GM23248 (cell line): ENCODE data around the gene NRN1L. TPM values are rescaled to one million over a fixed set of nuclear protein-coding genes. Genes with fewer than 3 reads are reported as not detected.

Experiments used
- DNase-seq: peaks from one replicate; pipeline ENCODE4 v3.0.0-alpha.2; 2015
- H2AFZ ChIP-seq: fragments of 200-600 bp; sonication (generic); 2 replicates; pipeline ENCODE4 v1.6.1; 2016; ENCODE audit warnings: antibody characterized with exemption
- H3F3A ChIP-seq: fragments of 200-600 bp; sonication (generic); 2 replicates; pipeline ENCODE4 v1.6.1; 2016; ENCODE audit warnings: mild to moderate bottlenecking, antibody characterized with exemption, mixed run types; ENCODE audit not compliant: insufficient read depth
- H3K27ac ChIP-seq: fragments of 200-600 bp; sonication (generic); 2 replicates; pipeline ENCODE4 v1.5.1; 2016; ENCODE audit warnings: mild to moderate bottlenecking
- H3K27me3 ChIP-seq: fragments of 200-600 bp; sonication (generic); replicated peaks from 2 replicates; pipeline ENCODE4 v1.6.1; 2016; ENCODE audit warnings: mild to moderate bottlenecking; ENCODE audit not compliant: insufficient read depth
- H3K36me3 ChIP-seq: fragments of 200-600 bp; sonication (generic); 2 replicates; pipeline ENCODE4 v1.6.1; 2016; ENCODE audit warnings: low read depth, mild to moderate bottlenecking
- H3K4me1 ChIP-seq: fragments of 200-600 bp; sonication (generic); 2 replicates; pipeline ENCODE4 v1.6.1; 2016; ENCODE audit warnings: mild to moderate bottlenecking; ENCODE audit not compliant: insufficient read depth
- H3K4me2 ChIP-seq: fragments of 200-600 bp; sonication (generic); one replicate; pipeline ENCODE4 v1.6.1; 2016; ENCODE audit warnings: mild to moderate bottlenecking; ENCODE audit not compliant: unreplicated experiment
- H3K4me3 ChIP-seq: fragments of 200-600 bp; sonication (generic); 2 replicates; pipeline ENCODE4 v1.5.1; 2016; ENCODE audit warnings: mild to moderate bottlenecking
- H3K79me2 ChIP-seq: fragments of 200-600 bp; sonication (generic); 2 replicates; pipeline ENCODE4 v1.6.1; 2016; ENCODE audit warnings: mild to moderate bottlenecking; ENCODE audit not compliant: insufficient read depth
- H3K9ac ChIP-seq: fragments of 200-600 bp; sonication (generic); 2 replicates; pipeline ENCODE4 v1.6.1; 2016; ENCODE audit warnings: mild to moderate bottlenecking
- H3K9me2 ChIP-seq: fragments of 200-600 bp; sonication (generic); 2 replicates; pipeline ENCODE4 v1.6.1; 2016; ENCODE audit warnings: mixed run types, mild to moderate bottlenecking, moderate library complexity; ENCODE audit not compliant: insufficient read depth
- H3K9me3 ChIP-seq: fragments of 200-600 bp; sonication (generic); one replicate; pipeline ENCODE4 v1.6.1; 2017; ENCODE audit warnings: low read depth
- H4K20me1 ChIP-seq: fragments of 200-600 bp; sonication (generic); 2 replicates; pipeline ENCODE4 v1.6.0; 2016; ENCODE audit not compliant: insufficient read depth
- EZH2 ChIP-seq: fragments of 200-600 bp; sonication (generic); IDR thresholded peaks from 2 replicates; pipeline ENCODE4 v1.6.1; 2018; ENCODE audit warnings: antibody characterized with exemption, mild to moderate bottlenecking; ENCODE audit not compliant: insufficient read depth, poor library complexity, severe bottlenecking
- EZH2phosphoT487 ChIP-seq: fragments of 200-600 bp; sonication (generic); IDR thresholded peaks from 2 replicates; pipeline ENCODE4 v1.6.1; 2018; ENCODE audit warnings: antibody characterized with exemption, moderate library complexity, mild to moderate bottlenecking, low read depth; ENCODE audit not compliant: insufficient read depth
- WGBS, 2 experiments: methylation state at CpG; one replicate each; pipeline ENCODE4 v1.1.6; 2015 to 2017; ENCODE audit warnings: low lambda C conversion rate in 2 of 2, low coverage in 1 of 2; ENCODE audit errors: missing lambda C conversion rate in 2 of 2; 5-methylcytosine and 5-hydroxymethylcytosine counted together
- in situ Hi-C: fragments of 300-500 bp; cut with MboI; formaldehyde crosslinking; loops from 2 replicates; pipeline ENCODE4 v1.15.0; 2020
- polyA plus RNA-seq: library from polyadenylated mRNA; unstranded; fragments of >200 nt; fragmentation: Nextera tagmentation; extraction: Ambion mirVana; gene quantifications from 2 replicates; pipeline ENCODE4 v1.2.1, GENCODE V29; 2016
- total RNA-seq: library from RNA; depleted of rRNA; stranded (reverse); fragments of >200 nt; shearing (Covaris generic); gene quantifications from 2 replicates; pipeline ENCODE4 v1.2.3, GENCODE V29; 2014

NRN1L gene
- total and polyA plus RNA-seq, 2 experiments from 2014 or later, result not detected

DNA sequence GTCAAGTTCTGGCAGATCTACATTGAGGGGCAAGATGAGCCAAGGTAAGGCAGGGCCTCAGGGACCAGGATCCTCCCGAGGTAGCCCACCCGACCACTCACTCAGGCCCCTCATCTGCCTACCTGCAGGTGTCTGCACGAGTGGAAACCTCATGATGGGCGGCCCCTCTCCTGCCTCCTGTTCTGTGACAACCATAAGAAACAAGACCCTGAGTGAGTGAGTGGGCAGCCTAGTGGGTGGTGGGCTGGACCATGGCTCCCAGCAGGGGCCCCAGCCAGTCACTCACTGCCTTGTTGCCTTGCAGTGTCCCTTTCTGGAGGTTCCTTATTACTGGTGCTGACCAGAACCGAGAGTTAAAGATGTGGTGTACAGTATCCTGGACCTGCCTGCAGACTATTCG lies 6.5 kb upstream of the NRN1L start:
- in situ Hi-C loops, result no loop called here
- H3K4me3 ChIP-seq, result no peak overlapping the region
- WGBS, 2 experiments, result 73 to 85% methylated on average over 6 of the region's 6 CpGs
- H3K4me1 ChIP-seq, result peaks cover 9% of the 10 kb centered on the region
- H3K4me2 ChIP-seq, result no peak overlapping the region
- H2AFZ ChIP-seq, result no peak overlapping the region
- TF ChIP-seq EZH2phosphoT487, result no peak
- TF ChIP-seq EZH2, result no peak
- 0 out of 2 replicates have a peak, but pooled peaks cover 5% of the 10 kb centered on the region for H3F3A ChIP-seq
- no peak for DNase-seq
- H3K79me2 ChIP-seq, result peaks cover 49% of the 10 kb centered on the region
- H3K27ac ChIP-seq, result no peak overlapping the region
- no peaks in the 10 kb centered on the region for H3K27me3 ChIP-seq
- H3K9ac ChIP-seq, result no peak overlapping the region
- peaks cover 7% of the 10 kb centered on the region; the same call in 1 of the 2 replicates for H3K36me3 ChIP-seq
- no peaks in the 10 kb centered on the region for H4K20me1 ChIP-seq
- H3K9me2 ChIP-seq, result no peaks in the 10 kb centered on the region
- no peaks in the 10 kb centered on the region for H3K9me3 ChIP-seq

GRCh38 chr16:67878846-67879245 lies 5.8 kb upstream of the NRN1L start:
- Histone ChIP-seq H4K20me1 (no peaks in the 10 kb centered on the region), H3K36me3 (peaks cover 7% of the 10 kb centered on the region; the same call in 1 of the 2 replicates)
- in situ Hi-C loops, result no loop called here

GRCh38 chr16:67879462-67879861 lies 5.2 kb upstream of the NRN1L start:
- H3K27ac ChIP-seq, result no peak overlapping the region
- no peaks in the 10 kb centered on the region for H3K27me3 ChIP-seq
- H4K20me1 ChIP-seq, result no peaks in the 10 kb centered on the region
- 96 to 97% methylated on average over 12 of the region's 12 CpGs for WGBS, 2 experiments
- no peaks in the 10 kb centered on the region for H3K9me2 ChIP-seq
- H3K36me3 ChIP-seq, result peaks cover 7% of the 10 kb centered on the region; the same call in 1 of the 2 replicates
- H3K4me2 ChIP-seq, result no peak overlapping the region
- peaks cover 5% of the 10 kb centered on the region; the same call in 1 of the 2 replicates for H3K4me1 ChIP-seq
- TF ChIP-seq EZH2, result no peak
- TF ChIP-seq EZH2phosphoT487, result no peak
- peaks cover 37% of the 10 kb centered on the region for H3K79me2 ChIP-seq
- H2AFZ ChIP-seq, result no peak overlapping the region
- H3K9me3 ChIP-seq, result no peaks in the 10 kb centered on the region
- no peak overlapping the region for H3K4me3 ChIP-seq
- no peak for DNase-seq
- no peak overlapping the region for H3K9ac ChIP-seq
- in situ Hi-C loops, result no loop called here
- peaks cover 6% of the 10 kb centered on the region for H3F3A ChIP-seq

More at GRCh38 chr16:67878846-67879245, 5.8 kb upstream of the NRN1L start:
- 92 to 93% methylated on average over 9 of the region's 9 CpGs for WGBS, 2 experiments
- Histone ChIP-seq H2AFZ (no peak overlapping the region), H3K9ac (no peak overlapping the region), H3F3A (peaks cover 2% of the 10 kb centered on the region; the same call in 1 of the 2 replicates), H3K4me1 (peaks cover 8% of the 10 kb centered on the region), H3K27me3 (no peaks in the 10 kb centered on the region), H3K9me2 (no peaks in the 10 kb centered on the region), H3K27ac (no peak overlapping the region), H3K4me2 (no peak overlapping the region), H3K79me2 (peaks cover 43% of the 10 kb centered on the region), H3K4me3 (no peak overlapping the region), H3K9me3 (no peaks in the 10 kb centered on the region)
- DNase-seq, result no peak
- no peak for TF ChIP-seq EZH2phosphoT487
- no peak for TF ChIP-seq EZH2

GRCh38 chr16:67879936-67880335 lies 4.7 kb upstream of the NRN1L start:
- Histone ChIP-seq H4K20me1 (no peaks in the 10 kb centered on the region), H2AFZ (no peak overlapping the region), H3K9ac (no peak overlapping the region), H3K4me2 (no peak overlapping the region), H3K4me3 (no peak overlapping the region), H3K79me2 (peaks cover 32% of the 10 kb centered on the region), H3K9me3 (no peaks in the 10 kb centered on the region), H3K9me2 (no peaks in the 10 kb centered on the region), H3K4me1 (peaks cover 6% of the 10 kb centered on the region; the same call in 1 of the 2 replicates), H3K36me3 (peaks cover 7% of the 10 kb centered on the region; the same call in 1 of the 2 replicates), H3K27ac (no peak overlapping the region), H3F3A (peaks cover 8% of the 10 kb centered on the region), H3K27me3 (no peaks in the 10 kb centered on the region)
- WGBS, 2 experiments, result 88 to 95% methylated on average over 5 of the region's 5 CpGs
- TF ChIP-seq EZH2 (no peak), EZH2phosphoT487 (no peak)
- in situ Hi-C loops, result no loop called here
- DNase-seq, result no peak
